Measurements from ENCODE around the gene PPP1R12A. TPM values are rescaled to one million over a fixed set of nuclear protein-coding genes. Genes with fewer than 3 reads are reported as not detected.
"Not testable (repeated sequence)": the region's sequence is repeated elsewhere in the genome, so short reads cannot be mapped to it uniquely, and the experiment has no call there.

Gene PPP1R12A
- 59.9 and 65.0 TPM in 2 replicates for total RNA-seq (2014; rRNA removed; shearing (Covaris generic))

- DNase-seq (ENCODE audit: low spot score): peak; percentile 93
These were observed at the start of gene PPP1R12A for GRCh38 chr12:79935021-79935623. PPP1R12A (minus strand) TSS chr12:79935097; CDS start chr12:79934931, 166 bp downstream.

- DNase-seq (ENCODE audit: low spot score): peak; percentile 80
These were observed 49.2 kb upstream of the PPP1R12A start for GRCh38 chr12:79983986-79984620.

DNA sequence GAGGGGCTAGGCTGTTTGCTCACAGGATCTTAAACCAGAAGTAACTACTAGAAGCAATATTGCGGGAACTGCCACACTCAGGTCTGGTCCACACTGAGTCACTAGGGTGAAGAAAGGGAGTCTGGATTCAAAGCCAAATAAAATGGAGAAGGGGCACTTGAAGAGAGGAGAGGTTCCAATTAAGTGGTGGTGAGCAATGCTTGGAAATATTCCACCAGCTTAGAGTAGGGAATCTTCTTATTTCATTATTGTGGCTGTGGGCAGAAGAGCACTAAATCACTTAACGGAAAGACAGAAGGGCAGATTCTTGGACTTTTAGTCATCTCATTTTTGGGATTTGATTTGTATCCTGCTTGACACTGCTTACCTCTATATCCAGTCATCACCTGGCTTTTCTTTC lies 48.6 kb upstream of the PPP1R12A start:
- peak; percentile 98 for DNase-seq (ENCODE audit: low spot score)

GRCh38 chr12:79982086-79983062 lies 47.5 kb upstream of the PPP1R12A start:
- no peak for DNase-seq (ENCODE audit: low spot score)

DNA sequence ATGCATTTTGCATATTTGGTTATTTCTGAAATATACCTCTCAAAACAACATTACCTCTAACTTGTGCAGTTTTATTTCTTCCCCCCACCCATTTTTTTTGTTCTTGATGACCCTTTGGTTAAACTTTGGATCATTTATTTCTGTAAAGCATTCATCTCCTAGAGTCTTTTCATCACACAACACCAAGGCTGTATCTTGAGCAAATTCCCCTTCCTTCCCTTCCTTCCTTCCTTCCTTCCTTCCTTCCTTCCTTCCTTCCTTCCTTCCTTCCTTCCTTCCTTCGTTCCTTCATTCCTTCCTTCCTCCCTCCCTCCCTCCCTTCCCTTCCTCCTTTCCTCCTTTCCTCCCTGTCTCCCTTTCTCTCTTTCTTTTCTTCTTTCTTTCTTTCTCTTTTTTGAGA lies 43.8 kb upstream of the PPP1R12A start:
- no peak for DNase-seq (ENCODE audit: low spot score)

- not testable (repeated sequence) for DNase-seq (ENCODE audit: low spot score)
These were observed 43.1 kb upstream of the PPP1R12A start for GRCh38 chr12:79977856-79978460.

DNA sequence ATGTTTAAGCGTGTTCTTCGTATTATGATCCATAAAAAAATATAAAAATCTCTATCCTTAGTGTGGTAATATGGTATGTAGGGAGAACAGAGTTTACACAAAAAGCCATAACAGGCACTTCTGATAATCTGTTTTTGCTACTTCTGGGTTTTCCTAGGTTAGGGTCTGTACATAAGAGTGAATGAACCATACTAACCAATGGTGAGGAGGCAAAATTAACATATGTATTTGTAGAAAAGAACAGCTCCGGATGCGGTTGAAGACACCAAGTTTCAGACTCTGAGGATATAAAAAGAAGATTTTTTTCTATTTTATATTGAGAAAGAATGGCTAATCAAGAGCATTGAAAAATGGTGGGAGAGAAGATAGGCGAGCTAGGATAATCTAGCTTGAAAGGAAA lies 40.2 kb upstream of the PPP1R12A start:
- DNase-seq (ENCODE audit: low spot score): no peak

DNA sequence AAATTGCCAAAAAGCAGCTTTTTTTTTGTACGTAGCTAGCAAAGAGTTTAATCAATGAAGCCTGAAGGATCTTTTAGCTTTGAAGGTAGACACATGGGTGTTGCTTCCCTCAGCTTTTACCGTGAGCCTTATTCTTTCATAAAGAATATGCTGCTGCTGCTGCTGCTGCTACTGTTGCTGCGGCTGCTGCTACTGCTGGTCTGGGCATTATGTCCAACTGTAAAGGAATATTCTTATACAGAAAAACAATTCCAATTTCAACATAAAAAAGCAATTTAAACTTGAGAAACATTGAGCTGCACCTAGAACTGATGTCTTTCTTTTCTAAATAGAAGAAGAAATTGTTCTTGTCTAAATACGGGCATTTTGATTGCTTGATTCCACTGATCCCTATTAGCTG lies 38.9 kb upstream of the PPP1R12A start:
- no peak for DNase-seq (ENCODE audit: low spot score)

DNA sequence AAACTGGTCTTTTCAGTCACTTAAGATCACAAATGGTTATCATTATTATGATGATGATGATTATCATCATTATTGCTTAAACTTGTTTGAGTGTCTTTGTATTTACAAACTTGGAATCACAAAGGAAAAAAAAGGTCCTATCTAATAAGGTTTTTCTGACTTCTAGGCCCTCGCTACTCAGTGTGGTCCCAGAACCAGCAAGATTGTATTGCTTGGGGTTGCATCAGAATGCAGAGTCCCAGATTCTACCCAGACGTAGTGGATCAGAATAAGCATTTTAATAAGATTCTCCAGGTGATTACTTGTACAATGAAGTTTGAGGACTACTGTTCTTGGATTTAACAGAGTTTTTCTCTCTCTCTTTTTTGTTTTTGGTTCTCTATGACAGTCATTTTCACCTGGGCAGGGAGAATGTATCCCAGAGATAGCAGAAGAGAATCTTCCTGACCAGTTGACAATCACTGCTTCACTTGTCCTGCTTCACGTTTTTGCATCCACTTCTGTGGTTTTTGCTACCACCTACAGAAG lies 29.3 kb upstream of the PPP1R12A start:
- DNase-seq (ENCODE audit: low spot score): no peak

GRCh38 chr12:79961411-79961810 lies 26.5 kb upstream of the PPP1R12A start:
- no peak for DNase-seq (ENCODE audit: low spot score)

GRCh38 chr12:79959484-79959883 lies 24.6 kb upstream of the PPP1R12A start:
- no peak for DNase-seq (ENCODE audit: low spot score)

GRCh38 chr12:79956896-79957295 lies 22.0 kb upstream of the PPP1R12A start:
- DNase-seq (ENCODE audit: low spot score): no peak

- no peak for DNase-seq (ENCODE audit: low spot score)
These were observed 20.7 kb upstream of the PPP1R12A start for GRCh38 chr12:79955561-79955960.

DNA sequence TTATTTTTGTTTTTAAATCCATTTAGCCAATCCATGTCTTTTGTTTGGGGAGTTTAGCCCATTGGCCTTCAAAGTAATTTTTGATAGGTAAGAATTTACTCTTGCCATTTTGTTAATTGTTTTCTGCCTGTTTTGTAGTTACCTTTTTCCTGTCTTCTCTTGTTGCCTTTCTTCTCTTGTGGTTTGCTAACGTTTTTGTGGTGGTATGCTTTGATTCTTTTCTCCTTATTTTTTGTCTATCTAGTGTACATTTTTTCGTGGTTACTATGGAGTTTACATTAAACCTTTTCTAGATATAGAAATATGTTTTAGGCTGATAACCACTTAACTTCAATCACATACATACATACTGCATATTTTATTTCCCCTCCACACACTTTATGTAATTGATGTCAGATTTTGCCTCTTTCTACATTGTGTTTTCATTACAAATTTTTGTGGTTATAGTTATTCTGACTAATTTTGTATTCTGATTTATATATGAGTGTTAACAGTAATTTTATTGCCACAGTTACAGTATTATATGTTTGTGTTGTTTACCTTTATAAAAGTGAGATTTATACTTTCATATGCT lies 19.2 kb upstream of the PPP1R12A start:
- DNase-seq (ENCODE audit: low spot score): no peak

GRCh38 chr12:79949098-79949497 lies 14.2 kb upstream of the PPP1R12A start:
- no peak for DNase-seq (ENCODE audit: low spot score)

DNA sequence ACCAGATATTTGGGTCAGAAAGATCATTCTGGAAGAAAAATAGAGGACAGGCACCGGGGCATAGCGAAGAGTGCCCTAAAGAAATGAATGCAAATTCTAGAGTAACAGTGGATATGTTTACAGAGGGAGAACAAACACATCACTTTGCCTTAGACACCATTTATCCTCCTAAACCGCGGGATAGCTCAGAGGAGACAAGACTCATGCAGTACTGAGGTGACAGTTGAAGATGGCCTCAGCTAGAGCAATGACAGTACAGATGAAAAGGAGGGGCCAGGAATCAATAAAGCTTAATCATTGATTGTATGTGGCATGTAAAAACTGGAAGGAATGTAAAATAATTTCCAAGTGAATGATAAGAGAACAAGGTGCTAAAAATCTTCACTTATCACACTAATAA lies 10.5 kb upstream of the PPP1R12A start:
- no peak for DNase-seq (ENCODE audit: low spot score)

- DNase-seq (ENCODE audit: low spot score): no peak
These were observed 9.7 kb upstream of the PPP1R12A start for GRCh38 chr12:79944565-79944964.

DNA sequence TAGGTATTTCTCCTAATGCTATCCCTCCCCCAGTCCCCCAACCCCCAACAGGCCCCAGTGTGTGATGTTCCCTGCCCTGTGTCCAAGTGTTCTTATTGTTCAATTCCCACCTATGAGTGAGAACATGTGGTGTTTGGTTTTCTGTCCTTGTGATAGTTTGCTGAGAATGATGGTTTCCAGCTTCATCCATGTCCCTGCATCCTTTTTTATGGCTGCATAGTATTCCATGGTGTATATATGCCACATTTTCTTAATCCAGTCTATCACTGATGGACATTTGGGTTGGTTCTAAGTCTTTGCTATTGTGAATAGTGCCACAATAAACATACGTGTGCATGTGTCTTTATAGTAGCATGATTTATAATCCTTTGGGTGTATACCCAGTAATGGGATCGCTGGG lies 7.9 kb upstream of the PPP1R12A start:
- DNase-seq (ENCODE audit: low spot score): not testable (repeated sequence)

DNA sequence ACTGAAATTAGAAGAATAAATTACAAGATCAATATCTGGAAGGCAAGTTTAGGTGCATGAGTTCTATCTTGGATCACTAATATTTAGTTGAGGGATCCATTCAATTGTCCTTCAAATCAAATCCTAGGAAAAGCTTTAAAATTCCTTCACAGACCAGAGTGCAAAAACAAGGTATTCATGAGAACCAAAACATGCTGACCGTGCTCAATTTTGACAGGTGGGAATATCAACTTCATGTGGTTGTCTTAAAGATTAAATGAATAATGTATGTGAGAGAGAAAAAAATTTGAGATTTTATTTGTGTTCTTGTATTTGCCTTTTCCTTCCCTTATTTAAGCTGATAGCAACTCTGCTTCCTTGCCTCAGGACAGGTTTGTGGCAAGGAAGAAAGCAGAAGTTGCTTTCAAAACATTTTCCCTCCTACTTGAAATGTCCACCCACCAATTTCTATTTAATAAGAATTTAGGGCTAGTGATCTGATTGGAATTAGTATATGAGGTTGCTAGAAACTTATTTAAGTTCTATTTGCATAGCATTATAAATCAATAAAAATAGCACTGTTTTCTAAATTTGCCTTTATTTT lies 4.9 kb upstream of the PPP1R12A start:
- no peak for DNase-seq (ENCODE audit: low spot score)

- no peak for DNase-seq (ENCODE audit: low spot score)
These were observed 3.9 kb upstream of the PPP1R12A start for GRCh38 chr12:79938843-79939242.

- no peak for DNase-seq (ENCODE audit: low spot score)
These were observed 1.8 kb upstream of the PPP1R12A start for GRCh38 chr12:79936670-79937069.
